ENCODE results near the gene SCGB1C1.

- TF ChIP-seq CTCF (IDR thresholded peaks at IDR 0.05; ENCODE audit: low read depth, low read length, missing input control) (no peak), ATF3 (IDR thresholded peaks at IDR 0.05) (no peak), GABPA (IDR thresholded peaks at IDR 0.05 in 1 of 2, conservative IDR thresholded peaks at IDR 0.05 in 1 of 2) (no peak), JUND (IDR thresholded peaks at IDR 0.05) (no peak), REST (IDR thresholded peaks at IDR 0.05) (no peak), ZBTB33 (IDR thresholded peaks at IDR 0.05) (no peak), RAD21 (IDR thresholded peaks at IDR 0.05) (no peak), TAF1 (conservative IDR thresholded peaks at IDR 0.05) (no peak), EGR1 (IDR thresholded peaks at IDR 0.05; ENCODE audit: low read depth in 2 of 2) (no peak), YY1 (IDR thresholded peaks at IDR 0.05) (no peak), FOXA1 (IDR thresholded peaks at IDR 0.05) (no peak), RXRA (IDR thresholded peaks at IDR 0.05) (no peak)
- TF ChIP-seq, protein P1, sequence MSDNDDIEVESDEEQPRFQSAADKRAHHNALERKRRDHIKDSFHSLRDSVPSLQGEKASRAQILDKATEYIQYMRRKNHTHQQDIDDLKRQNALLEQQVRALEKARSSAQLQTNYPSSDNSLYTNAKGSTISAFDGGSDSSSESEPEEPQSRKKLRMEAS (IDR thresholded peaks at IDR 0.05) = no peak
These were observed 24.8 kb downstream of the SCGB1C1 start for GRCh38 chr11:217704-218103.
